Measurements from ENCODE around the gene ASXL2.

- TF ChIP-seq YY1 (IDR thresholded peaks at IDR 0.05; ENCODE audit: low read depth) (no peak), CREB1 (IDR thresholded peaks at IDR 0.05; ENCODE audit: low read depth) (no peak), TEAD4 (IDR thresholded peaks at IDR 0.05) (no peak), NFIC (IDR thresholded peaks at IDR 0.05) (no peak), EP300 (IDR thresholded peaks at IDR 0.05; ENCODE audit: borderline replicate concordance) (no peak), CEBPB (IDR thresholded peaks at IDR 0.05) (no peak), USF1 (IDR thresholded peaks at IDR 0.05) (no peak)
These were observed 945 bp upstream of the ASXL2 start for GRCh38 chr2:25879133-25879730.
